Measurements from ENCODE around the gene TXNL4B.
"Not testable (repeated sequence)": the region's sequence is repeated elsewhere in the genome, so short reads cannot be mapped to it uniquely, and the experiment has no call there.

TXNL4B gene

GRCh38 chr16:72094266-72094610 lies 818 bp upstream of the TXNL4B start:
- TF ChIP-seq, protein P1, sequence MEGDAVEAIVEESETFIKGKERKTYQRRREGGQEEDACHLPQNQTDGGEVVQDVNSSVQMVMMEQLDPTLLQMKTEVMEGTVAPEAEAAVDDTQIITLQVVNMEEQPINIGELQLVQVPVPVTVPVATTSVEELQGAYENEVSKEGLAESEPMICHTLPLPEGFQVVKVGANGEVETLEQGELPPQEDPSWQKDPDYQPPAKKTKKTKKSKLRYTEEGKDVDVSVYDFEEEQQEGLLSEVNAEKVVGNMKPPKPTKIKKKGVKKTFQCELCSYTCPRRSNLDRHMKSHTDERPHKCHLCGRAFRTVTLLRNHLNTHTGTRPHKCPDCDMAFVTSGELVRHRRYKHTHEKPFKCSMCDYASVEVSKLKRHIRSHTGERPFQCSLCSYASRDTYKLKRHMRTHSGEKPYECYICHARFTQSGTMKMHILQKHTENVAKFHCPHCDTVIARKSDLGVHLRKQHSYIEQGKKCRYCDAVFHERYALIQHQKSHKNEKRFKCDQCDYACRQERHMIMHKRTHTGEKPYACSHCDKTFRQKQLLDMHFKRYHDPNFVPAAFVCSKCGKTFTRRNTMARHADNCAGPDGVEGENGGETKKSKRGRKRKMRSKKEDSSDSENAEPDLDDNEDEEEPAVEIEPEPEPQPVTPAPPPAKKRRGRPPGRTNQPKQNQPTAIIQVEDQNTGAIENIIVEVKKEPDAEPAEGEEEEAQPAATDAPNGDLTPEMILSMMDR (conservative IDR thresholded peaks at IDR 0.05; ENCODE audit: low read depth, low read length): no peak
- DNase-seq (ENCODE audit: low read depth): no peak
- peak overlapping the region; percentile 99 for H3K4me3 ChIP-seq (ENCODE audit: low read length)

- H3K4me3 ChIP-seq (ENCODE audit: low read length): peak overlapping the region; percentile 99
- TF ChIP-seq, protein P1 (conservative IDR thresholded peaks at IDR 0.05; ENCODE audit: low read depth, low read length): no peak
- DNase-seq (ENCODE audit: low read depth): no peak
These were observed 480 bp downstream of the TXNL4B start for GRCh38 chr16:72092832-72093447.

DNA sequence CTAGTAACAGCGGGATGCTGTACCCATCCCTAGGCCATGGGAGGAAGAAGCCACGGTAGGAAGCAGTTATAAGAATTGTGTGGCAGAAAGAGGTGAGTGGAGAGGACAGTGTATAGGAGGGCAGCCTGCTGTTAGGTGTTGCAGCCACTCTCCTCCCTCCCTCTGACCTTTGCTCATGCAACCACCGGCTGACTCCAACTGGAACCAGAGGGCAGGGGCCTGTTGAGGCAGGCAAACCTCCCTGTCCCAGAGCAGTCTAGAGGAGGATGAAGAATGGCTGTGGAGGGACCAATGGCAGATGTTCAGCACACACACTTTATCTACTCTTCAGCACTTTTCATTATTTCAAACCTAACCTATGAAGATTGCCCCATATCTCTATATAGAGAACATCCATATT lies 2.2 kb downstream of the TXNL4B start:
- TF ChIP-seq, protein P1 (conservative IDR thresholded peaks at IDR 0.05; ENCODE audit: low read depth, low read length): no peak
- no peak for DNase-seq (ENCODE audit: low read depth)
- no peak overlapping the region for H3K4me3 ChIP-seq (ENCODE audit: low read length)

GRCh38 chr16:72085002-72085401 lies 8.4 kb downstream of the TXNL4B start:
- DNase-seq (ENCODE audit: low read depth): no peak
- TF ChIP-seq, protein P1 (conservative IDR thresholded peaks at IDR 0.05; ENCODE audit: low read depth, low read length): no peak
- no peak overlapping the region for H3K4me3 ChIP-seq (ENCODE audit: low read length)

GRCh38 chr16:72084445-72084844 lies 9.0 kb downstream of the TXNL4B start:
- TF ChIP-seq, protein P1 (conservative IDR thresholded peaks at IDR 0.05; ENCODE audit: low read depth, low read length): no peak
- no peak for DNase-seq (ENCODE audit: low read depth)
- H3K4me3 ChIP-seq (ENCODE audit: low read length): no peak overlapping the region

- no peak for DNase-seq (ENCODE audit: low read depth)
- TF ChIP-seq, protein P1 (conservative IDR thresholded peaks at IDR 0.05; ENCODE audit: low read depth, low read length): no peak
- H3K4me3 ChIP-seq (ENCODE audit: low read length): no peak overlapping the region
These were observed 9.5 kb downstream of the TXNL4B start for GRCh38 chr16:72083778-72084404.

DNA sequence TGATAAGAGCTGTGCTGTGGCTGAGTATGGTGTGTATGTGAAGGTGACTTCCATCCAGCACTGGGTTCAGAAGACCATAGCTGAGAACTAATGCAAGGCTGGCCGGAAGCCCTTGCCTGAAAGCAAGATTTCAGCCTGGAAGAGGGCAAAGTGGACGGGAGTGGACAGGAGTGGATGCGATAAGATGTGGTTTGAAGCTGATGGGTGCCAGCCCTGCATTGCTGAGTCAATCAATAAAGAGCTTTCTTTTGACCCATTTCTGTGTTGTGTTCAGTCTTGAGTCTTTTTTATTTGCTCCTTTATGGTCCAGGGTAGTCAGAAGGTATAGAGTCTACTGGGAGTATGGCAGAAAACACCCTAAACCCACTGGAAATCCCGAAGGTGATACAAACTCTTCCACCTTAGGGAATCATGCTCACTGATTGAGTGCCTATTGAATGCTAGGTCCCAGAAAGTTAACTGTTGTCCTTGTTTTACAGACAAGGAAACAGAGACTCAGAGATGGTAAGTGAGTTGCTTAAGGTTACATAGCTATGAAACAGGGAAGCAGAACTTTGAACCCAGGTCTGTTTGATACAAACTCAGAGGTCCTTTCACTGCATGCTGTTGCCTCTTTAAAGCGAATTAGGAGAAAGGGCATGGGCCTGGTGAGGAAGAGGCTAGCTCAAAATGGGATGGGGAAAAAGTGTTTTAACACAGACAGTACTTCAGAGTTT lies 16.3 kb downstream of the TXNL4B start:
- not testable (repeated sequence) for DNase-seq (ENCODE audit: low read depth); H3K4me3 ChIP-seq (ENCODE audit: low read length)

- H3K4me3 ChIP-seq (ENCODE audit: low read length); DNase-seq (ENCODE audit: low read depth): not testable (repeated sequence)
These were observed 18.4 kb downstream of the TXNL4B start for GRCh38 chr16:72075067-72075466.
